HG02840 (cell line): ENCODE data around the gene GDF7.

Source experiments
- ATAC-seq: cut with Tn5 transposase; IDR thresholded peaks from one replicate; pipeline ENCODE4 v1.9.1; 2021; ENCODE audit warnings: mild to moderate bottlenecking, moderate library complexity, moderate number of reproducible peaks; ENCODE audit not compliant: unreplicated experiment, low FRiP score

Gene GDF7

DNA sequence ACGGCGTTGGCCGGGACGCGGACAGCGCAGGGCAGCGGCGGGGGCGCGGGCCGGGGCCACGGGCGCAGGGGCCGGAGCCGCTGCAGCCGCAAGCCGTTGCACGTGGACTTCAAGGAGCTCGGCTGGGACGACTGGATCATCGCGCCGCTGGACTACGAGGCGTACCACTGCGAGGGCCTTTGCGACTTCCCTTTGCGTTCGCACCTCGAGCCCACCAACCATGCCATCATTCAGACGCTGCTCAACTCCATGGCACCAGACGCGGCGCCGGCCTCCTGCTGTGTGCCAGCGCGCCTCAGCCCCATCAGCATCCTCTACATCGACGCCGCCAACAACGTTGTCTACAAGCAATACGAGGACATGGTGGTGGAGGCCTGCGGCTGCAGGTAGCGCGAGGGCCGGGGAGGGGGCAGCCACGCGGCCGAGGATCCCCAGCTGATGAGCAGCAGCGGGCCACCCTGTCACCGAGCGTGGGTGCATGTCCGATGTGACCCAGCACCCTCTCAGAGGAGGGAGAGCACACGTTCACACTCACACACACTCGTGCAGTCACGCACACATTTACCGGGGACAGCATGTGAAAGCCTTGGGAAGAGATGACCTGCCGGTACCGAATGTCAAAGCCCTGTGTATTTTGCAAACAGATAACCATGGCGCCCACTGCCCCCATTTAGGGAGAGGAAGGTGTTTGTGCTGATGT, 4.2 kb downstream of the GDF7 start:
- no peak for ATAC-seq

DNA sequence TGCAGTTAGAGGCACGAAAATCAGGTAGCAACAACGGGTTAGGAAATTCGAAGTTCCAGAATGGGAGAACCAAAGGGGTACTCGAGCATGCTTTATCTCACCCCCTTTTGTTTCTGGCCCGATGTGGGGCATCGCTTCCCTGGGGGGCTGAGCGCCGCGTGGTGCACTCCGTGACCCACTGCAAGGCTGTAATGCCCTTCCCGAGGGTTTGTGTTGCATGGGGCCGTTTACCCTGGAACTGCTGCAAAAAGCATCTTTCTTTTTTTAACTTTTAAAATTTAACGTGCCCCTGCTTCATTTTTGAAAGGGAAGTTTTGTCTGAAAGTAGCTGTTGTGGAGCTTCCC, 4.8 kb downstream of the GDF7 start:
- no peak for ATAC-seq

DNA sequence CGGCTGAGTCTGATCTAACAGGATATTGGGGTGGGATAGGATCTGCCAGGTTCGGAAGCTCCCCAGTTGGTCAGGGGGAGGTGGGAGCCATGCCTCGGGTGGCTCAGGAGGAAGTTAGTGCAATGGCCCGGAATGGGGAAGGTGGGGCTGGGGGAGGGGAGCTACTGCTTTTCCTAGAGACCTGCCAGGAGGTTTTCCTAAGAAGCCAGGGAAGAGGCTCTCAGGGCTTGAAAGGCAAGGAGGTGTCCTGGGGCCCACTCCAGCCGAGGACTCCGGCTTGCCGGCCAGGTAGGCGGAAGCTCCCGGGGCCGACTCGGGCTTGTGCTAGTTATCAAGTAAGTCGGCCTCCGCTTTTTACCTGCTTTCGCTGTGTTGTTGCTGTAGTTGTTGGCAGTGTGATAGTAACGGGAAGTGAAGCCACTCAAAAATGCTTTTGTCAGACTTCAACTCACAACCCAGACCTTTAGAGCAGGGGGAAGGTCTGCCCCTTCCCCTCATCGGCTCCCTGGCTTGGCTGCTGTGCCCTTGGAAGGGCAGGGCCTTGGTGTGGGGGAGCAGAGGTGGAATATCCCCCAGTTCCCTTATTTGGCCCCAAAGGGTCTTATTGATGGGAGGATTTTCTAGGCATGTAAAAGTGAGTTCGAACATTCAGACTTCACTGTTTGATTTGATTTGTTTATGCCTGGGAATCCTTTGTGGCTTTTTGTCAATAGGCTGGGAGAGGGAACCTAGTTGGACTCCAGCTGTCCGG, 5.4 kb downstream of the GDF7 start:
- ATAC-seq, result no peak

DNA sequence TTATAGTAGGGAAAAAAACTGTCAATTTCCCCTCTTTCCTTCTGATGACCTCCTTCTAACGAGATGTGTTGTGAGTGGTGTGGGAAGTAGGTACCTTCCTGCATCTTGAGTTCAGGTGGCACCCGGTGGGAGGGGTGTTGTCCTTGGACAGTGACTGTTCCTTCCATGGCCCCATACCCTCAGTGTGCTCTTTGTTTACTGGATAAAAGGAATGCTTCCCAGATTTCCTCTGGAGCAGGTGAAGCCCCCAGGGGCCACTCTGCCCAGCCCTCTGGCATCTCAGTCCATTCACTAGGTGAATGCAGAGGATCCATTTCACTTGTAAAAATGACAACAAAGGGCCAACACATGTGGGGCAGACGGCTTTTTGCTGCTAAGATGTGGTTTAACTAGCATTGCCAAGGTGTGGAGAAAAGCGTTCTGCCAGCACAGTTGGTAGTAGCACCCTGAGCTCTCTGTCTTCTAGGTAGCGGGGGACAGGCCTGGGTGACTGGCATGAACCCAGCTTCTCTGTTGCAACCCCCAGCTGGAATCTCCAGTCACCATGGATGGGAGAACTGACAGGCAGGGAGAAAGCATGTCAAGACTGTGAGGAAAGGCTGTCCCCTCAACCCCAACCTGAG, 6.9 kb downstream of the GDF7 start:
- no peak for ATAC-seq

DNA sequence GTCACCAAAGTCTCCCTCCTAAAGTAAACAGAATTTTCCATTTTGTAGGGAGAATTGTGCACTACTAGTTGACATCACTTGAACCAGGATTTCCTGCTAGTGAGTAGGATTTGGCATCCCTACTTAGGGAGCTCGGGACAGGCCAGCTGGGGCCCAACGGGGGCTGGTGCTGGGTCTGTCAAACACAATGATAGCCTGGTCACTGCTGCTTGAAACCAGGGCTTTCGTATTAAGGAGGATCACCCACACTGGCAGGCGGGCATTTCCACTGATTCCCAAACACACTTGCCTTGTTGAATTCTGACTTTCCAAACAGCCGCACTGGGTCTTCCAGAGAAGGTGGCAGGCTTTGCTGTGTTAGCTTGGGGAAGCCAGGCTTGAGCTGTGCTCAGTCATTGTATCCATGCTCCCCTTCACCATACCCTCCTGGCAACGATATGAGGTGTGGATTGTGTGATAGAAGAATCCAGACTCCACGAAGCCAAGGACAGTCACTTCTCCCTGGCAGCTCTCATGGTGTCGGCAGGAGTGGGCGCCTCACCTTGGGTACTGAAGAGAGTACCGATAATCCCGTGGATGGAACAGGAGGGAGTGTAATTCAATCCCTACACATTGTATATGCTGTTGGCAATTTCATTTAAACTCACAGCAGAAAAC, 7.5 kb downstream of the GDF7 start:
- no peak for ATAC-seq

DNA sequence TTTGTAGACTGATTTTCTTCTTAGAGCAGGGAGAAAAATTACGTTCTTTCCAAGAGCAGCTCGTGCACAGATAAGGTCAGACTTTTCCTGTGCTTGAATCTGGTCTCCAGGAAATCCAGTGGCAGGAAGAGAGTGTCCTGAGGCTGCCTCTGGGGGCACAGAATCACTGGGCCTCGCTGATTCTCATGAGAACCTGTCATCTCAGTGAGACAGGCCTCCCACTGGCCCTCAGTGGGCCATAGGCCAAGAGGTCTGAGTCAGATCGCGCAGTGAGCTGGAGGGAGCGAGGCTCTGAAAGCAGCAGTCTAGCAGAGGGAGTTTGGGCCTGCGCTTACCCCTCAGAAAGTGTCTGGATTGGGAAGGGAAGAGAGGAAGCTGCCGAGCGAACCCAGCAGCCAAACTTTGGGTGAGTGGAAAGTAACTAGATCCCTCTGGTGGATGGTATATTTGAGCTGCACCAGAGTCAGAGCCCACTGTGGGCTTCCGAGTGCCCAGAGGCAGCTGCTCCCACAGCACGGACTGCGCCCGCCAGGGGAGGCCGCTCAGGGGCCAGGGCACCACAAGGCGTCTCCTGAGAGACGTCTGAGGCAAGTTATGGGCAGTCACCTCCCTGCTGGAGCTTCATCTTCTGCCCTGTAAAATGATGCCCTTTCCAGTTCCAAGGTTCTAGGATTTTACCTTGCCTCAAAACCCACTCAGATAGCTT, 8.2 kb downstream of the GDF7 start:
- no peak for ATAC-seq

DNA sequence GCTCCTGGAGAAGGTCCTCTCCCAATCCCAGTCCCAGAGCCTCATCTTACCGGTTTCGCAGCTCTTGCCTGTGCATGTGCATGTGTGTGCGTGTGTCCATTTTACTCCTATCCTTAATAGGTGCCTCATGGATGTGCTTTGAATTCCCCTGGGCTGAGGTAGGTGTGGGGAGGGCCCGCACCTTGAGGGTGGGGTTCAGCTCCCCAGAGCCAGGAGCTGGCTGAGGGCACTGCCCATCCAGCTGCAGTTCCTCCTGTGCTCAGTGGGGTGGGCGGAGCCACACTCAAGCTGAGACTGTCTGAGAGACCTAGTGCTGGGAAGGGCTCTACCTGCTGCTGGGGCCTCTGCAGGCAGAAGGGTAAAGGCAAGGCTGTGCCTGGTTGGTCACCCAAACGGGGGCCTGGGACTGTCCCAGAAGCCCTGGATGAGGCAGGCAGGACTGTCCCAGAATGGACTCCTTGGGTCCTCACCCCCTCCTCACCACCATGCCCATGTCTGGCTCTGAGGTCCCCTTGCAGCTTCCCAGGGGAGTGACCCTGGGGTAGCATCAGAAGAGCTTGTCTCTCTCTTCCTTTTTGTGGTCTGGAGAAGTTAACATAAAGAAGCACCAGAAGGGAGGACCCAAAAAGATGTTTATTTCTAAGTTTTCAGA, 8.9 kb downstream of the GDF7 start:
- peak; percentile 62 for ATAC-seq

DNA sequence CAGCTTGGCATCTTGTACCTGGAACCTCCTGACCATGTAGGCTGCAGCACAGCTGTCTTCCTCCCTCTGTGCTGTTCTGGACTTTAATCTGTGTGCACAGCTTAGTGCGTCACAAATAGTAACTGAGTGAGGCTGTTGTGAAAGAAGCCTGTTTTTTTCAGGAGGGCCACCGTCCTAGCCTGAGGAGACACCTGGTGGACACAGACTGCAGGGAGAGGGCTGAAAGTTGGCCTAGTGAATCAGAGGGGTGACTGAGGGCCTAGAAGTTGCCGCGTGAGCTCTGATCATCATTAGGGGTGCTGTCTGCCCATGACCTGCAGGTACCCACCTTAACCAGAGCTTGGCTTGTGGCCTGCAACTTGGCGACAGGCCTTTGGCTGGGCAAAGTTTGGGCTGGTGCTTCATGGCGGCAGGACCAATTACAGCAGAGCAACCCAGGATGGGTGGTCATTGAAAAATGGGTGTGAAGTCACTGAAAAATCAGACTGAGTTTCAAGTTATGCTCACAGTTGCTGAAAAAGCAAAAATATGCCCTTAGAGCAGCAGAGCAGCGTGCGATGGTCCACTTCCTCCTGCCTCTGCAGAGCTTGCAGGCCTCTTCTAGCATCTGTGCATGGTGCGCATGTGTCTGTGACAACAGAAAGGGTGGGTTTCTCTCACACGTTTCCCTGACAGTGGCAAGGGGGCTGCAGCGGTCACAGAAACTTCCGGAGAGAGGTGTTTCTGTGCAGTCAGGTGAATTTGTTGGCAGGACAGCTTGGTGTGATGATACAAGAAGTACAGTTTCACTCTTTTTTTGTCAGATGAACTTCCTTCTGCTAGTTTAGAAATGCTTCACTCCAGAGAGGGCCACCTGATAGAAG, 9.6 kb downstream of the GDF7 start:
- peak; percentile 48 for ATAC-seq

DNA sequence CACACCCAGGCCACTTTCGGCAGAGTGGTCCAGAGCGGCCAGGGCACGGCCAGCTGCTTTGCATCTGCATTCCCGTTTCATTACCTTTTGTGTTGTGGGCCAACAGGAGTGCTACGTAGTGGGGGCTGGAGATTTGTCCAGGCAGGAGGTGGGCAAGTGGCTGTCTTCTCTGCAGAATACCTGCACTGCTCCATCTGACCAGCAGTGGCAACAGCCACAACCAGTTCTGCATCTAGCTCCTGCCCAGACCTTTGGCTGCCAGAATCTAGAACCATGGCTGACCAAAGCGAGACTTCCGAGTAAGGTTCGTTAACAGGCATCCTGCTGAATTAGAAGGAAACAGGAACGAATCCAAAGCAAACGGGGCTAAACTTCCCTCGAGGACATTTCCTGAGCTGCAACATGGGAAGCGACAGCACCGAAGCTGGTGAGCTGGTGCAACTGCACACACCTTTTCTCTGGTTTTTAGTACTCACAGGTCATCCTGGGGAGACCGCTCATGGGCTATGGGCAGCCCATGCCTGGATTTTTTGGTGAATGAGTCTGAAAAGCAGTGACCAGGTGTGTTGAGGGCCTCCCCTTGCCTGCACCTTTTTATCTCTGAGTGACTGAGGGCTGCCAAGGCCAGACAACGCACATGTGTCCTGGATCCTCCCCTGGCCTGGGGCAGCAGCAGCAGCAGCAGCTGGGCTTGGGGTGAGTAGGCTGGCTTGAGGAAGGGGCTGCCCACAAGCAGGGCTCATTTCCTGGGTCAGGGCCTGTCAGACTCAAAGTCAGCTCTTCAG, 10.5 kb downstream of the GDF7 start:
- peak; percentile 42 for ATAC-seq

DNA sequence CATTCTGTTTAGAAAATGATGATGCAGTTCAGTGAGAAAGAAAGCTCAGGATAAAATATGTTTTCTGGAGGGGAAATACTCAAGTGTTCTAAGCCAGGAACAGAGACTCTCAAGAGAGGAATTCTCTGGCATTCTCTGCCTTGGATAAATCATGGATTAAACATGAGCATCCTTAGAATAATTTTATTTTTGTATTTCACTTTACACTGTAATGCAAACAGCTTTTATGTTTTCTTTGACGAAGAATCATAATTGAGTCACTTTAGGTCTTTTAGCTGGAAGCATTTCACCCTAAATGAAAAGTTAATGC, 11.1 kb downstream of the GDF7 start:
- no peak for ATAC-seq

DNA sequence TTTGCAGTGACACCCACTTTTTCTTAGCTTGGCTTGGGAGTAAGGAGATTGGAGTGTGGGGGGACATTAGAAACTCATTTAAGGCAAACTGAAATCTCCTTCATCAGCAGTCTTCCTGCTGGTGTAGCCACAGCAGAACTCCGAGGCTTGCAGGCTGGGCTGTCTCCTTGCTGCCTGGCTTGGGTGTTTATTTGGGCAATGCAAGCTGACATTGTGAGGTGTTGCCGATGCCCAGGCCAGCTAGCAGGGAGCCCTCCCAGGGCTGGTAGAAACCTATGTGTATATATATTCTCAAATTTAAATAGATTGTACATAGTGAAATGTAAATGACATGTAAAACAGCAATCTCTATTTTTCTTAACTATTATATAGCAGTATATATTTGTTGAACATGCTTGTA, 11.8 kb downstream of the GDF7 start:
- no peak for ATAC-seq

DNA sequence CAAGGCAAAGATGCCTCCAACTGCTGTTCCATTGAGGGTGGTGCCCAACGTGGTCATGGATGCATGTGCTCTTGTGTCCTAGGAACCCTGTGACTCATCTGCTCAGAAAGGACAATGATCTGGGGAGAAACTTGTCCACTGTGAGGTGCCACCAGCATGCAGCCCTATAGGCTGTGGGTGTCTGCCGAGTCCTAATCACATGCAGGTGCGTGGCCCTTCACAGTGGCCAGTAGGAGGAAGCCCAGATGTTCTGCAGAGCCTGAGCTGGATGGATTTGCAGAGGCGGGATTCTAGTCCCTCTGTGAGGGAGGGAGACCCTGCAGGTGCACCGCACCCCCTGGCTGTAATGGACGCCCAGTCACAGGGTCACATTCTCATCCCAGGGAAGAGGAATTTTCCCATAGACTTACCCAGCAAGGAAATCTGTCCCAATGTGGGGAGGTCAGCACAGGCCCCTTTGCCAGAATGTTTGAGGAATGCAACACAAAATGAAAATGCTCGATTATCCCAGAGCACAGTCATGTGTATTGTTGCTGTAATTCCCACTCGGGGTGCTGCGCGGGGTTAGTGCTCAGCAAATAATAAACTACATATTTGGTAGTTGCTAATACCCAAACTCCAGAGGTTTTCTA, 13.9 kb downstream of the GDF7 start:
- no peak for ATAC-seq

DNA sequence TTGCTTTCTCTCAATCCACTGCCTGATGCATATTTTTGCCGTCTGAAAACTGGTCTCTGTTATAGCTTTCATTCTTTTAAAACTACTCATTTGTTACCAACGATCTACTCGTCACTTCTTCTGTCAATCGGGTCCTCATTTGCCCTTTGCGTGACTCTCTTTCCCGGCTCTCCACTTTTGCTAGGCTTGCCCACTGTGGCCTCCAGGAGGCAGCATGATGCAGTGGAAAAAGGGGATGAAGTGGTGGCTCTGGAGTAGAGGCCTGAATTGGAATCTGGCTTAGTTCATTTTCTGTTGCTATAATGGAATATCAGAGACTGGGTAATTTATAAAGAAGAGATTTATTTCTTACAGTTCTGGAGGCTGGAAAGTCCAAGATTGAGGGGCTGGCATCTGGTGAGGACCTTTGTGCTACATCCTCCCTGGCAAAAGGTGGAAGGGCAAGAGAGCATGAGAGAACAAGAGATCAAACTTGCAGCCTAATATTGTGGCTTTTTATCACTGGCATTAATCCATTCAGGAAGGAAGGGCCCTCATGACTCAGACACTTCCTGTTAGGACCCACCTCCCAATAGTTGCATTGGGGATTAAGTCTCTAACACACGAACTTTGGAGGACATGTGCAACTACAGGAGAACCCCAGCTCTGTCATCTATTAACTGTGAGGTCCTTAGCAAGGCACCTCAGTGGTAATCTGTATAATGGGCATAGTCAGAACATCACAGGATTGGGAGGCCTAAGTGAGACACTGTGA, 15.4 kb downstream of the GDF7 start:
- ATAC-seq, result no peak

DNA sequence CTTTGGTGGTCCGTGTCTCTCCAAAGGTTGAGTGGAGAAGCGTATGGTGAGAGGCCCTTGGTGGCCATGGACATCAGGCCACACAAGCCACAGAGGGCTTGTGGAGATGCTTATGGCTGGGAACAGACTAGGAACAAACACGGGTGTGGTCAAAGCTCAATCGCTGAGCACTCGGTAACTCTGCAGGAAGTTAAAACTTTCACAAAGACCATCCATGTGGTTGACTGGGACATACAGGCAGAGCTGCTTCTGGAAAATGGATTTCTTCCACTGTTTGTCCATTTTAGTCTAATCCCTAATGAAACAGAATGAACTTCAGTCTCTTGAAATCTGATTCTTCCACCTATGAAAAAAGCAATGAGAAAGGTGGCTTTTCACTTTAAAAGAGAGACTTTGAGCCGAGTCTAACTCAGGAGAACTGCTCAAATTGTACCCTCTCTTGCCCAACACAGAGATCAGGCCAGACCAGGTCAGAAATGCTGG, 17.7 kb downstream of the GDF7 start:
- no peak for ATAC-seq

DNA sequence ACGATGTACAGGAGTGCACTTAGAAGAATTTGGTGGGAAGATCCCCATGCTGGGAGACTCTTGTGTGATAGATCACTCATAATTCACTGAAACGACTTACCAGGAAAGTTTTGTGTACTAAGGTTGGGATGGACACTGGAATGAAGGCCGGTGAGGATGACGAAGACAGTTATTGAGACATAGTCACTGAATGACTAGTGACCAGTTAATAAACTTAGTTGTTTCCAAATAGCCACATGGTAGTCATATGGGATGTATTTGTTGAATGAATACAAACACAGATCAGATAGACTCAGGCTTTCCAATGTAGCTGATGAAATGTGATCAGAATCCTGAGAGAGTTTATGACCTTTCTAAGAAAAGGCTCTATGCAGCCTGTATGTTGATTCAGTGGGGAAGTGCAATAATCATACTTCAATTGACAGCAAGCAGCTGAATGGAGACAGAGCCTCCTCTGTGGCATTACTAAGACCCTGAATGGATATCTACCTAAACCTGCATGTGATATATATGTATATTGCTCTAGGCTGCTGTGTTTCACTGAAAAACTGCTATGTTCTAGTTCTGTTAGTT, 20.4 kb downstream of the GDF7 start:
- ATAC-seq, result no peak

DNA sequence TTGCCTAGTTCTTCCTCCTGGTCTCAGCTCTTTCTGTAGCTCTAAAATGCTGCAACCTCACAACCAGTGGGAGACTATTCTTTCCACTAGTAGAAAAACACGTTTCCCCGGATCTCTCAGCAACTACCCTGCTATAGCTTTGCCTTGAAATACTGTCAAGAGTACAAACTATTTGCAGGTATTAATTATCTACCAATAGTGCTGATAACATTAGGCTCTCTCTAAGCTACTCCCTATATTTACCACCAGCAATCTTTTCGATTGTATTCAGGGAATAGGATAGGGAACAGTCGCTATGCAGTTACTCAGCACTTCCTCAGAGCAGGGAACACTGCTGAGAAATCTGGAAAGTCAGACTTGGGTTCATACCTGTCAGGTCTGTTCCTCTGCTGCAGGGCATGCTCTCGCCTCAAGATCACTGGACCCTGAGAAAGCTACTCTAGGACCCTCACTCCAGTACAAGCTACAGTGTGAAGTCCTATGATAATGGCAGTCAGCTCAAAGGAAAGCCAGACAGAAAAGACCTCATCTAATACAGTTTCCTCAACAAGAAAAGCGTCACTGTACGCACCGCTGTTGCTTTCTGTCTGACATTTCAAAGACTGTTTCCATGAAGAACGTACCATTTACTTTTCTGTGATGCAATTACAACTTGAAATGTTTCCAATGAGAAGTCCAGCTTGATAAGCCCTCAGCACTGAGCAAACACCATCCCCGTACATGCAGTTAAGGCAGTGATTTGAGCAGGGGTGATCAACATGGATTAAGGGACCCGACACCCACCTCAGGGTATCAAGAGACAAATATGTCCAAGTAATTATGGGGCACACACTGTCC, 22.7 kb downstream of the GDF7 start:
- ATAC-seq, result no peak
